ENCODE results near the gene HCAR1.

The HCAR1 gene

GRCh38 chr12:122732611-122733010 lies 2.0 kb upstream of the HCAR1 start:
- Histone ChIP-seq H3K27ac (replicated peaks; ENCODE audit: low read length) (no peak overlapping the region), H2AFZ (ENCODE audit: low read length) (no peak overlapping the region), H3K18ac (ENCODE audit: low read length) (no peak overlapping the region), H3K14ac (ENCODE audit: low read length) (no peak overlapping the region), H2BK12ac (ENCODE audit: low read length) (no peak overlapping the region), H3K4ac (ENCODE audit: low read length) (no peak overlapping the region), H3K9me3 (replicated peaks in 1 of 2; ENCODE audit: control insufficient read depth in 2 of 2, insufficient read depth in 1 of 2, low read depth in 1 of 2, low read length in 2 of 2) (peaks cover 0 to 2% of the 10 kb centered on the region in 2 donors), H3K36me3 (replicated peaks in 1 of 2; ENCODE audit: control insufficient read depth in 2 of 2, insufficient read depth in 2 of 2, low read length in 2 of 2) (no peaks in the 10 kb centered on the region), H3K27me3 (ENCODE audit: control insufficient read depth in 3 of 3, insufficient read depth in 3 of 3, low read depth in 1 of 3, low read length in 3 of 3) (no peaks in the 10 kb centered on the region), H4K8ac (ENCODE audit: low read depth, low read length) (no peak overlapping the region), H3K4me3 (ENCODE audit: low read length in 2 of 2) (no peak overlapping the region), H4K91ac (ENCODE audit: low read depth, low read length, poor library complexity) (no peak overlapping the region), H3K79me1 (ENCODE audit: low read depth, low read length) (no peaks in the 10 kb centered on the region), H2BK120ac (ENCODE audit: low read depth, low read length) (no peak overlapping the region), H2BK15ac (ENCODE audit: low read length) (no peak overlapping the region), H2AK5ac (ENCODE audit: low read depth, low read length) (no peak overlapping the region), H3K9ac (ENCODE audit: low read depth, low read length, poor library complexity) (no peak overlapping the region), H3K4me1 (ENCODE audit: control insufficient read depth in 2 of 2, insufficient read depth in 1 of 2, low read depth in 1 of 2, low read length in 2 of 2) (peaks cover 0 to 2% of the 10 kb centered on the region in 2 donors), H3K4me2 (ENCODE audit: insufficient read depth, low read length, poor library complexity, severe bottlenecking) (no peak overlapping the region), H2BK5ac (ENCODE audit: low read length) (no peak overlapping the region), H3K23ac (ENCODE audit: low read depth, low read length, poor library complexity) (no peak overlapping the region)
- DNase-seq (ENCODE audit: low spot score), result no peak
- no CpG with 5 or more reads among the region's 4 CpGs for WGBS, 2 donors (ENCODE audit: extremely low coverage in 2 of 2, insufficient read length in 2 of 2, insufficient replicate concordance in 1 of 2)

DNA sequence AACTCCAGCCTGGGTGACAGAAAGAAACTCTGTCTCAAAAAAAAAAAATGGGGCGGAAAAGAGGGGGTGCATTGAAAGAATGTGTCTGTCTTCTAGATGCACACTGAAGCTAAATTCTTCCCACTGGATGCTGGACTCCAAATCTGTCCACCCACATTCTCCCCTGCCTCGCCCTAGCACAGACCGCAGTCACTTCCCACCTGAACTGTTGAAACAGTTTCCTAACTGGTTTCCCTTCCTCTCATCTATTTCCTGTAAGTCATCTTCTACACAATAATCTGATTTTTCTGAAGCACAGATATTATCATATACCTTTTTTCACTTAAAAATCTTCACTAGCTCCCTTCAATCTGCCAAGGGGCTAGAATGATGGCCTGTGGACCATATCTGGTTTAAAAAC lies 1.5 kb upstream of the HCAR1 start:
- no peak overlapping the region for H3K4me2 ChIP-seq (ENCODE audit: insufficient read depth, low read length, poor library complexity, severe bottlenecking)
- no peak overlapping the region for H4K8ac ChIP-seq (ENCODE audit: low read depth, low read length)
- no peak overlapping the region for H2BK5ac ChIP-seq (ENCODE audit: low read length)
- no peak for DNase-seq (ENCODE audit: low spot score)
- no peak overlapping the region for H4K91ac ChIP-seq (ENCODE audit: low read depth, low read length, poor library complexity)
- no peaks in the 10 kb centered on the region for H3K79me1 ChIP-seq (ENCODE audit: low read depth, low read length)
- no peak overlapping the region for H3K23ac ChIP-seq (ENCODE audit: low read depth, low read length, poor library complexity)
- no peak overlapping the region for H3K4me3 ChIP-seq (ENCODE audit: low read length in 2 of 2)
- no peak overlapping the region for H3K4ac ChIP-seq (ENCODE audit: low read length)
- H3K27ac ChIP-seq (replicated peaks; ENCODE audit: low read length), result no peak overlapping the region
- no peak overlapping the region for H2BK12ac ChIP-seq (ENCODE audit: low read length)
- H2BK120ac ChIP-seq (ENCODE audit: low read depth, low read length), result no peak overlapping the region
- H2AK5ac ChIP-seq (ENCODE audit: low read depth, low read length), result no peak overlapping the region
- H3K14ac ChIP-seq (ENCODE audit: low read length), result no peak overlapping the region
- H3K4me1 ChIP-seq (ENCODE audit: control insufficient read depth in 2 of 2, insufficient read depth in 1 of 2, low read depth in 1 of 2, low read length in 2 of 2), result peaks cover 0 to 2% of the 10 kb centered on the region in 2 donors
- H3K9ac ChIP-seq (ENCODE audit: low read depth, low read length, poor library complexity), result no peak overlapping the region
- H3K18ac ChIP-seq (ENCODE audit: low read length), result no peak overlapping the region
- no peak overlapping the region for H2BK15ac ChIP-seq (ENCODE audit: low read length)
- peaks cover 0 to 2% of the 10 kb centered on the region in 2 donors for H3K9me3 ChIP-seq (replicated peaks in 1 of 2; ENCODE audit: control insufficient read depth in 2 of 2, insufficient read depth in 1 of 2, low read depth in 1 of 2, low read length in 2 of 2)
- H3K27me3 ChIP-seq (ENCODE audit: control insufficient read depth in 3 of 3, insufficient read depth in 3 of 3, low read depth in 1 of 3, low read length in 3 of 3), result no peaks in the 10 kb centered on the region
- H3K36me3 ChIP-seq (replicated peaks in 1 of 2; ENCODE audit: control insufficient read depth in 2 of 2, insufficient read depth in 2 of 2, low read length in 2 of 2), result no peaks in the 10 kb centered on the region
- no peak overlapping the region for H2AFZ ChIP-seq (ENCODE audit: low read length)
- no CpG with 5 or more reads among the region's 3 CpGs for WGBS, 2 donors (ENCODE audit: extremely low coverage in 2 of 2, insufficient read length in 2 of 2, insufficient replicate concordance in 1 of 2)

GRCh38 chr12:122729583-122730214 lies 945 bp downstream of the HCAR1 start:
- Histone ChIP-seq H2AK5ac (ENCODE audit: low read depth, low read length) (peak overlapping the region; percentile 47), H4K91ac (ENCODE audit: low read depth, low read length, poor library complexity) (no peak overlapping the region), H4K8ac (ENCODE audit: low read depth, low read length) (no peak overlapping the region), H2AFZ (ENCODE audit: low read length) (peak overlapping the region; percentile 69), H3K79me1 (ENCODE audit: low read depth, low read length) (no peaks in the 10 kb centered on the region), H3K14ac (ENCODE audit: low read length) (no peak overlapping the region), H3K9me3 (replicated peaks in 1 of 2; ENCODE audit: control insufficient read depth in 2 of 2, insufficient read depth in 1 of 2, low read depth in 1 of 2, low read length in 2 of 2) (peaks cover 0 to 2% of the 10 kb centered on the region in 2 donors), H3K27me3 (ENCODE audit: control insufficient read depth in 3 of 3, insufficient read depth in 3 of 3, low read depth in 1 of 3, low read length in 3 of 3) (no peaks in the 10 kb centered on the region), H2BK12ac (ENCODE audit: low read length) (peak overlapping the region; percentile 97), H3K4me3 (ENCODE audit: low read length in 2 of 2) (peak overlapping the region in 1 of 2 donors; percentile 22), H2BK15ac (ENCODE audit: low read length) (peak overlapping the region; percentile 65), H3K4me1 (ENCODE audit: control insufficient read depth in 2 of 2, insufficient read depth in 1 of 2, low read depth in 1 of 2, low read length in 2 of 2) (peaks cover 0 to 2% of the 10 kb centered on the region in 2 donors), H2BK120ac (ENCODE audit: low read depth, low read length) (no peak overlapping the region), H2BK5ac (ENCODE audit: low read length) (peak overlapping the region; percentile 77), H3K18ac (ENCODE audit: low read length) (peak overlapping the region; percentile 51), H3K4me2 (ENCODE audit: insufficient read depth, low read length, poor library complexity, severe bottlenecking) (no peak overlapping the region), H3K9ac (ENCODE audit: low read depth, low read length, poor library complexity) (no peak overlapping the region), H3K36me3 (replicated peaks in 1 of 2; ENCODE audit: control insufficient read depth in 2 of 2, insufficient read depth in 2 of 2, low read length in 2 of 2) (no peaks in the 10 kb centered on the region), H3K4ac (ENCODE audit: low read length) (no peak overlapping the region), H3K23ac (ENCODE audit: low read depth, low read length, poor library complexity) (no peak overlapping the region), H3K27ac (replicated peaks; ENCODE audit: low read length) (no peak overlapping the region)
- no peak for DNase-seq (ENCODE audit: low spot score)
- no CpG with 5 or more reads among the region's 27 CpGs for WGBS, 2 donors (ENCODE audit: extremely low coverage in 2 of 2, insufficient read length in 2 of 2, insufficient replicate concordance in 1 of 2)

DNA sequence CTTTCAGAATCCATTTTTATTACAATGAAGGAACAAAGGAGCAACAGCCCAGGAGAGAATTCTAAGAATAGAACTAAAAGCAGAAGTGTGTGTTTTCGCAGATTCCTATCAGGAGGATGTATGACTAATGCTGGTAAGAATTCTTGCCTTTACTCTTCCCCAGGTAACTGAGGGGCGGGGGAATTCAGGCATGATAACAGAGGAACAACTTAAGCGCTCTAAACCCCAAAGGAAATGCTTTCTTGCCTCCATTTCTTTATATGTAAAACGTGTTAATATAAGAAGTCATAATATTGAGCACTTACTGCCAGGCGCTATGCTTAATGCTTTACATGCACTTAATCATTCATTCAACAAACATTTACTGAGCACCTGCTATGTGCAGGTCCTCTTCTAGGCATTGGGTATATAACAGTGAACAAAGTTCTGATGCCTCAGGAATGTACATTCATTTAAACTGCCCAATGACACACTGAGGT lies 4.5 kb downstream of the HCAR1 start:
- no peak overlapping the region for H3K27ac ChIP-seq (replicated peaks; ENCODE audit: low read length)
- DNase-seq (ENCODE audit: low spot score), result no peak

More for the DNA sequence above, 4.5 kb downstream of the HCAR1 start:
- Histone ChIP-seq H3K14ac (ENCODE audit: low read length) (no peak overlapping the region), H3K4ac (ENCODE audit: low read length) (no peak overlapping the region), H2BK120ac (ENCODE audit: low read depth, low read length) (no peak overlapping the region), H3K9ac (ENCODE audit: low read depth, low read length, poor library complexity) (no peak overlapping the region), H2BK15ac (ENCODE audit: low read length) (no peak overlapping the region), H4K91ac (ENCODE audit: low read depth, low read length, poor library complexity) (no peak overlapping the region), H3K27me3 (ENCODE audit: control insufficient read depth in 3 of 3, insufficient read depth in 3 of 3, low read depth in 1 of 3, low read length in 3 of 3) (no peaks in the 10 kb centered on the region), H3K79me1 (ENCODE audit: low read depth, low read length) (no peaks in the 10 kb centered on the region), H2AK5ac (ENCODE audit: low read depth, low read length) (no peak overlapping the region), H3K23ac (ENCODE audit: low read depth, low read length, poor library complexity) (no peak overlapping the region), H2AFZ (ENCODE audit: low read length) (no peak overlapping the region), H3K4me2 (ENCODE audit: insufficient read depth, low read length, poor library complexity, severe bottlenecking) (no peak overlapping the region), H2BK5ac (ENCODE audit: low read length) (no peak overlapping the region), H2BK12ac (ENCODE audit: low read length) (no peak overlapping the region), H3K36me3 (replicated peaks in 1 of 2; ENCODE audit: control insufficient read depth in 2 of 2, insufficient read depth in 2 of 2, low read length in 2 of 2) (no peaks in the 10 kb centered on the region), H4K8ac (ENCODE audit: low read depth, low read length) (no peak overlapping the region), H3K4me3 (ENCODE audit: low read length in 2 of 2) (no peak overlapping the region), H3K4me1 (ENCODE audit: control insufficient read depth in 2 of 2, insufficient read depth in 1 of 2, low read depth in 1 of 2, low read length in 2 of 2) (no peaks in the 10 kb centered on the region), H3K18ac (ENCODE audit: low read length) (no peak overlapping the region), H3K9me3 (replicated peaks in 1 of 2; ENCODE audit: control insufficient read depth in 2 of 2, insufficient read depth in 1 of 2, low read depth in 1 of 2, low read length in 2 of 2) (no peaks in the 10 kb centered on the region)
- no CpG with 5 or more reads among the region's 5 CpGs for WGBS, 2 donors (ENCODE audit: extremely low coverage in 2 of 2, insufficient read length in 2 of 2, insufficient replicate concordance in 1 of 2)
